Erythroblast (primary cell): ENCODE results near the gene ARL4A.

Source experiments
- GATA1 ChIP-seq: IDR thresholded peaks from 2 replicates; pipeline ENCODE4 v1.6.1; 2011; ENCODE audit warnings: low read depth, mild to moderate bottlenecking, control low read depth, low read length, moderate library complexity
- POLR2A ChIP-seq: IDR thresholded peaks from 2 replicates; pipeline ENCODE4 v1.6.1; 2011; ENCODE audit warnings: mild to moderate bottlenecking, low read length

DNA sequence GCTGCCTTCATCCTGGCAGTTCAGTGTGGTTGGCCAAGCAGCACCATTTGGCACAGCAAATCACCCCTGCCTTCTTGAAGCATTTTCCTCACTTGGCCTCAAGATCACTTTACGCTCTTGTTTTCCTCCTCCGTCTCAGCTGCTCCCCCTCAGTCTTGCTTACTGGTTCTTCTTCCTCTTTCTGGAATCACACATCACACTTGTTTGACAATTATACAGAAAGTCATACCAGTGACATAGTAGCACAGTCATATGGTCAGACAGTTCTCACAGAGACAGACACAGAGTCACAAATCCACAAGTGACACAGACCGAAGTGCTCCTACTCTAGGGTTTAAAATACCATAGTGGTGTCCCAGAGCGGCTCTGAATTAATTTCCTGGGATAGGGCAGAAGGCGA lies 43.8 kb upstream of the ARL4A start:
- TF ChIP-seq POLR2A: no peak
- TF ChIP-seq GATA1: no peak
